ENCODE measurements around the gene FCMR.

DNA sequence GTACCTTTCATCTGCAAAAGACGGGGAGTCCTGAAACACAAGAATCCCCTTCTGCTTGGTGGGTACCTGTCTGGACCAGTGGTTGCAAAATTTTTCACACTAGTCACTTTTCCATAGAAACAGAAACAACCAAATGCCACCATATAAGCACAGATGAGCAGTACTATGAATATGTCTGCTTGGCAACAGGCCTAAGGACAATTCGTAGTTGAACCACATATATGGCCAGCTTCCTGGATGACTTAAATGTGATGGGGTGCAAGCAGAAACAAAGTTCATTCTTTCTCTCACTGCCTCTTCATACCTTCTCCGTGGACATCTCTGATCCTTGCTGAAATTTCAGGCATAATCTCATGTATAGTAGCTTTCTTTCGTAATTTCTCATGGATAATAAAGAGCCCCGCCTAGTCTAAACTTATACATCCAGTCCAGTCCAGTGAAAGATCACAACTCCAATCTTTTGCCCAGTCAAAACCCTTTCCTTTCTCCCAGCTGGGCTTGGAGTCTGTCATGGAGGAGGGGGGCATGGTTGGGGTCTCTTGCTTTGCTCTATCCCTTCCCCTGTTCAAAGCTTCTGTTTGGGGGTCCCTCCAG is 41.5 kb upstream of the FCMR start:
- TF ChIP-seq, protein P1, sequence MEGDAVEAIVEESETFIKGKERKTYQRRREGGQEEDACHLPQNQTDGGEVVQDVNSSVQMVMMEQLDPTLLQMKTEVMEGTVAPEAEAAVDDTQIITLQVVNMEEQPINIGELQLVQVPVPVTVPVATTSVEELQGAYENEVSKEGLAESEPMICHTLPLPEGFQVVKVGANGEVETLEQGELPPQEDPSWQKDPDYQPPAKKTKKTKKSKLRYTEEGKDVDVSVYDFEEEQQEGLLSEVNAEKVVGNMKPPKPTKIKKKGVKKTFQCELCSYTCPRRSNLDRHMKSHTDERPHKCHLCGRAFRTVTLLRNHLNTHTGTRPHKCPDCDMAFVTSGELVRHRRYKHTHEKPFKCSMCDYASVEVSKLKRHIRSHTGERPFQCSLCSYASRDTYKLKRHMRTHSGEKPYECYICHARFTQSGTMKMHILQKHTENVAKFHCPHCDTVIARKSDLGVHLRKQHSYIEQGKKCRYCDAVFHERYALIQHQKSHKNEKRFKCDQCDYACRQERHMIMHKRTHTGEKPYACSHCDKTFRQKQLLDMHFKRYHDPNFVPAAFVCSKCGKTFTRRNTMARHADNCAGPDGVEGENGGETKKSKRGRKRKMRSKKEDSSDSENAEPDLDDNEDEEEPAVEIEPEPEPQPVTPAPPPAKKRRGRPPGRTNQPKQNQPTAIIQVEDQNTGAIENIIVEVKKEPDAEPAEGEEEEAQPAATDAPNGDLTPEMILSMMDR (IDR thresholded peaks at IDR 0.05): no peak
- TF ChIP-seq POLR2A (IDR thresholded peaks at IDR 0.05): no peak

Data from uterus (tissue), 2 donors.